ENCODE results near the gene MYBPC1. TPM values are rescaled to one million over a fixed set of nuclear protein-coding genes. Genes with fewer than 3 reads are reported as not detected.

MYBPC1 gene
- total RNA-seq, 1 experiment from 2014 or later: not detected

- ChIA-PET CTCF (no interaction called here), POLR2A (ENCODE audit: unreplicated experiment) (no interaction called here)
- BruUV-seq (replicated peaks): no TSS peak
- Histone ChIP-seq H3K79me2 (ENCODE audit: low read depth) (no peaks in the 10 kb centered on the region), H3K9me3 (ENCODE audit: insufficient read depth, low read depth) (no peaks in the 10 kb centered on the region), H3K27ac (no peak overlapping the region), H3K9me2 (ENCODE audit: insufficient read depth) (no peaks in the 10 kb centered on the region), H3K4me2 (peak overlapping the region; percentile 43; the same call in 1 of the 2 replicates), H2AFZ (no peak overlapping the region), H3K4me3 (no peak overlapping the region), H4K20me1 (ENCODE audit: insufficient read depth) (no peaks in the 10 kb centered on the region), H3K4me1 (replicated peaks; ENCODE audit: insufficient read depth) (peaks cover 4% of the 10 kb centered on the region; the same call in 1 of the 2 replicates), H3F3A (ENCODE audit: insufficient read depth, low read depth) (no peaks in the 10 kb centered on the region), H3K27me3 (ENCODE audit: insufficient read depth, low read depth) (no peaks in the 10 kb centered on the region), H3K36me3 (ENCODE audit: low read depth) (no peaks in the 10 kb centered on the region)
- intact Hi-C loops (cut with micrococcal nuclease; ENCODE audit: unreplicated experiment): loop anchor here (5.0 kb wide), 1 partner anchor 192 kb away; no protein-coding TSS in a partner anchor
- peak in 1 of 2 experiments; percentile 47 for DNase-seq
- TF ChIP-seq EZH2 (IDR thresholded peaks at IDR 0.05; ENCODE audit: low read depth): no peak
- TF ChIP-seq, protein P1, sequence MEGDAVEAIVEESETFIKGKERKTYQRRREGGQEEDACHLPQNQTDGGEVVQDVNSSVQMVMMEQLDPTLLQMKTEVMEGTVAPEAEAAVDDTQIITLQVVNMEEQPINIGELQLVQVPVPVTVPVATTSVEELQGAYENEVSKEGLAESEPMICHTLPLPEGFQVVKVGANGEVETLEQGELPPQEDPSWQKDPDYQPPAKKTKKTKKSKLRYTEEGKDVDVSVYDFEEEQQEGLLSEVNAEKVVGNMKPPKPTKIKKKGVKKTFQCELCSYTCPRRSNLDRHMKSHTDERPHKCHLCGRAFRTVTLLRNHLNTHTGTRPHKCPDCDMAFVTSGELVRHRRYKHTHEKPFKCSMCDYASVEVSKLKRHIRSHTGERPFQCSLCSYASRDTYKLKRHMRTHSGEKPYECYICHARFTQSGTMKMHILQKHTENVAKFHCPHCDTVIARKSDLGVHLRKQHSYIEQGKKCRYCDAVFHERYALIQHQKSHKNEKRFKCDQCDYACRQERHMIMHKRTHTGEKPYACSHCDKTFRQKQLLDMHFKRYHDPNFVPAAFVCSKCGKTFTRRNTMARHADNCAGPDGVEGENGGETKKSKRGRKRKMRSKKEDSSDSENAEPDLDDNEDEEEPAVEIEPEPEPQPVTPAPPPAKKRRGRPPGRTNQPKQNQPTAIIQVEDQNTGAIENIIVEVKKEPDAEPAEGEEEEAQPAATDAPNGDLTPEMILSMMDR (conservative IDR thresholded peaks at IDR 0.05): peak; percentile 65
Observed at GRCh38 chr12:101570047-101570446, 24.7 kb upstream of the MYBPC1 start.

- Histone ChIP-seq H3K27ac (no peak overlapping the region), H3F3A (ENCODE audit: insufficient read depth, low read depth) (no peaks in the 10 kb centered on the region), H3K36me3 (ENCODE audit: low read depth) (no peaks in the 10 kb centered on the region), H4K20me1 (ENCODE audit: insufficient read depth) (no peaks in the 10 kb centered on the region), H3K4me3 (no peak overlapping the region), H3K79me2 (ENCODE audit: low read depth) (no peaks in the 10 kb centered on the region), H3K9me3 (ENCODE audit: insufficient read depth, low read depth) (no peaks in the 10 kb centered on the region), H3K4me1 (replicated peaks; ENCODE audit: insufficient read depth) (peaks cover under 1% of the 10 kb centered on the region; the same call in 1 of the 2 replicates), H3K27me3 (ENCODE audit: insufficient read depth, low read depth) (no peaks in the 10 kb centered on the region), H3K4me2 (no peak overlapping the region), H3K9me2 (ENCODE audit: insufficient read depth) (no peaks in the 10 kb centered on the region), H2AFZ (no peak overlapping the region)
- POLR2A ChIA-PET (ENCODE audit: unreplicated experiment): no interaction called here
- BruUV-seq (replicated peaks): no TSS peak
- intact Hi-C loops (cut with micrococcal nuclease; ENCODE audit: unreplicated experiment): loop anchor here (5.0 kb wide), 1 partner anchor 191 kb away; no protein-coding TSS in a partner anchor
- TF ChIP-seq EZH2 (IDR thresholded peaks at IDR 0.05; ENCODE audit: low read depth): no peak
- TF ChIP-seq, protein P1 (conservative IDR thresholded peaks at IDR 0.05): no peak
- CTCF ChIA-PET: interaction anchor here (0.6 kb wide), 1 partner anchor 255 kb away, joined by 12 read pairs; no protein-coding TSS in a partner anchor
- DNase-seq: no peak
Observed at GRCh38 chr12:101571105-101571504, 23.7 kb upstream of the MYBPC1 start.

- Histone ChIP-seq H3K4me1 (replicated peaks; ENCODE audit: insufficient read depth) (no peaks in the 10 kb centered on the region), H2AFZ (no peak overlapping the region), H3K9me2 (ENCODE audit: insufficient read depth) (no peaks in the 10 kb centered on the region), H4K20me1 (ENCODE audit: insufficient read depth) (no peaks in the 10 kb centered on the region), H3K4me2 (no peak overlapping the region), H3F3A (ENCODE audit: insufficient read depth, low read depth) (no peaks in the 10 kb centered on the region), H3K79me2 (ENCODE audit: low read depth) (no peaks in the 10 kb centered on the region), H3K4me3 (no peak overlapping the region), H3K9me3 (ENCODE audit: insufficient read depth, low read depth) (no peaks in the 10 kb centered on the region), H3K27me3 (ENCODE audit: insufficient read depth, low read depth) (no peaks in the 10 kb centered on the region), H3K36me3 (ENCODE audit: low read depth) (no peaks in the 10 kb centered on the region), H3K27ac (no peak overlapping the region)
- intact Hi-C loops (cut with micrococcal nuclease; ENCODE audit: unreplicated experiment): loop anchor here (5.0 kb wide), 1 partner anchor 189 kb away; no protein-coding TSS in a partner anchor
- TF ChIP-seq, protein P1 (conservative IDR thresholded peaks at IDR 0.05): no peak
- TF ChIP-seq EZH2 (IDR thresholded peaks at IDR 0.05; ENCODE audit: low read depth): no peak
- BruUV-seq (replicated peaks): no TSS peak
- CTCF ChIA-PET: no interaction called here
- POLR2A ChIA-PET (ENCODE audit: unreplicated experiment): no interaction called here
- no peak for DNase-seq
Observed at GRCh38 chr12:101573743-101574142, 21.0 kb upstream of the MYBPC1 start.
